WTC11 (cell line): ENCODE measurements around the gene CYP2B6.

Experiments used
- IRF2 ChIP-seq: sonication (generic); formaldehyde crosslinking; IDR thresholded peaks from 2 replicates; pipeline ENCODE4 v1.8.0; 2022; ENCODE audit warnings: low read depth, missing genetic modification reagents, borderline replicate concordance
- MLX ChIP-seq: sonication (generic); formaldehyde crosslinking; IDR thresholded peaks from 2 replicates; pipeline ENCODE4 v1.8.1; 2023; ENCODE audit warnings: mild to moderate bottlenecking, missing genetic modification reagents, moderate library complexity
- MYBL2 ChIP-seq: sonication (generic); formaldehyde crosslinking; IDR thresholded peaks from 2 replicates; pipeline ENCODE4 v1.8.1; 2023; ENCODE audit warnings: mild to moderate bottlenecking, moderate library complexity, missing genetic modification reagents
- TEAD4 ChIP-seq: sonication (generic); formaldehyde crosslinking; IDR thresholded peaks from 2 replicates; pipeline ENCODE4 v1.8.0; 2022; ENCODE audit warnings: mild to moderate bottlenecking, missing genetic modification reagents
- TF ChIP-seq, protein P1 (sequence below): fragments of 200-600 bp; IDR thresholded peaks from 2 replicates; pipeline ENCODE4 v1.8.0; 2022; ENCODE audit warnings: antibody characterized with exemption

- TF ChIP-seq MLX (CRISPR knock-in tag) = no peak
- TF ChIP-seq, protein P1, sequence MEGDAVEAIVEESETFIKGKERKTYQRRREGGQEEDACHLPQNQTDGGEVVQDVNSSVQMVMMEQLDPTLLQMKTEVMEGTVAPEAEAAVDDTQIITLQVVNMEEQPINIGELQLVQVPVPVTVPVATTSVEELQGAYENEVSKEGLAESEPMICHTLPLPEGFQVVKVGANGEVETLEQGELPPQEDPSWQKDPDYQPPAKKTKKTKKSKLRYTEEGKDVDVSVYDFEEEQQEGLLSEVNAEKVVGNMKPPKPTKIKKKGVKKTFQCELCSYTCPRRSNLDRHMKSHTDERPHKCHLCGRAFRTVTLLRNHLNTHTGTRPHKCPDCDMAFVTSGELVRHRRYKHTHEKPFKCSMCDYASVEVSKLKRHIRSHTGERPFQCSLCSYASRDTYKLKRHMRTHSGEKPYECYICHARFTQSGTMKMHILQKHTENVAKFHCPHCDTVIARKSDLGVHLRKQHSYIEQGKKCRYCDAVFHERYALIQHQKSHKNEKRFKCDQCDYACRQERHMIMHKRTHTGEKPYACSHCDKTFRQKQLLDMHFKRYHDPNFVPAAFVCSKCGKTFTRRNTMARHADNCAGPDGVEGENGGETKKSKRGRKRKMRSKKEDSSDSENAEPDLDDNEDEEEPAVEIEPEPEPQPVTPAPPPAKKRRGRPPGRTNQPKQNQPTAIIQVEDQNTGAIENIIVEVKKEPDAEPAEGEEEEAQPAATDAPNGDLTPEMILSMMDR = no peak
- TF ChIP-seq MYBL2 = no peak
- no peak for TF ChIP-seq TEAD4 (CRISPR knock-in tag)
- TF ChIP-seq IRF2 (CRISPR knock-in tag) = no peak
Observed at GRCh38 chr19:41019346-41019745, 28.3 kb downstream of the CYP2B6 start.
